ENCODE measurements around the gene COL23A1.
"Not testable (repeated sequence)": the region's sequence is repeated elsewhere in the genome, so short reads cannot be mapped to it uniquely, and the experiment has no call there.

COL23A1 gene

DNA sequence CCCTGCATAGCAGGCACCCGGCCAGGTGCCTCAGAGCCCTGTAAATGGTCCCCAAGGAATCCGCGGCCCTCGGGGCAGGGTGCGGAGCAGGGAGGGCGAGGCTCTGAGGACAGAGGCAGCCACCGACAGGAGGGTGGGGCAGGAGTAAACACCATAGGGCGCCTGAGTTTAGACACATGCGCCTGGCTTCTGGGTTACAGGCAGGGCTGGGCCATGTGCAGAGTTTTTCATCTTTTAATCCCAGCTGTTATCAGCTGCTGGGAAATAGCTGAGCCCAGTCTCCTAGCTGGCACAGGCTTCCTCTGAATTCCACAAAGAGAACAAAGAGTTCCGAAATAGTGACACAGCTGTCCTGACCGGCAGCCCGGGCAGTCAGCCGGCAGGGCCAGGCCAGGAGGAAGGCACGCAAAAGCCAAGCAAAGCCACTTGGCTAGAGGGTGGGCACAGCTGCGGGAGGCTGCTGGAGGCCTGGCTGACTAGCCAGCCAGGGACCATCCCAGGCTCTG lies 258.6 kb downstream of the COL23A1 start:
- DNase-seq, result no peak

DNA sequence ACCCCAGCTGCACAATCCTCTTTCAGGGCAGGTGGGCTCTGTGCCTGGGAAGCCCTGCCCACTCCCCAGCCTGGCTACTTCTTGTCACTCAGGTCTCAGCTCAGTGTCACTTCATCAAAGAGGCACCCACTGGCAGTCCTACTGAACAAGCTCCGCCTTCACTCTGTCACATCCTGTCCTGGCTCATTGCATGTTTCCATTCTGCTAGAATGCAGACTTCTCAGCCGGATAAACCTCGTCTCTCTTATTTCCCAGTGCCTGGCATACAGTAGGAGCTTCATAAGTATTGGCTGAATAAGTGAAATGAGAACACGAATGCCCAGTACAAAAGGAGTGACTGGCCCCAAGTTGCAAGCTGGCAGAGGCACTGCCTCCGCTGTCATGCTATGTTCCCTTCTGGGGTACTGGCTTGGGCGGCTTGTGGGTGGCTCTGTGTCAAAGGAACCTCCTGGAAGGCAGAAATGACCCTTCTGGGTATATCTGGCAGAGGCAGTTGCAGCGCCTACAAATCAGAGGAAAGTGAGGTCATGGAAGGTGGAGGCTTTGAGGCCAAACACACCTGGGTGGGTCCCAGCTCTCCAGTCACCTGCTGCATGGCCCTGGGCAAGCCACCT lies 259.3 kb downstream of the COL23A1 start:
- DNase-seq, result no peak

- no peak for DNase-seq
These were observed 261.1 kb downstream of the COL23A1 start for GRCh38 chr5:178328826-178329730.

DNA sequence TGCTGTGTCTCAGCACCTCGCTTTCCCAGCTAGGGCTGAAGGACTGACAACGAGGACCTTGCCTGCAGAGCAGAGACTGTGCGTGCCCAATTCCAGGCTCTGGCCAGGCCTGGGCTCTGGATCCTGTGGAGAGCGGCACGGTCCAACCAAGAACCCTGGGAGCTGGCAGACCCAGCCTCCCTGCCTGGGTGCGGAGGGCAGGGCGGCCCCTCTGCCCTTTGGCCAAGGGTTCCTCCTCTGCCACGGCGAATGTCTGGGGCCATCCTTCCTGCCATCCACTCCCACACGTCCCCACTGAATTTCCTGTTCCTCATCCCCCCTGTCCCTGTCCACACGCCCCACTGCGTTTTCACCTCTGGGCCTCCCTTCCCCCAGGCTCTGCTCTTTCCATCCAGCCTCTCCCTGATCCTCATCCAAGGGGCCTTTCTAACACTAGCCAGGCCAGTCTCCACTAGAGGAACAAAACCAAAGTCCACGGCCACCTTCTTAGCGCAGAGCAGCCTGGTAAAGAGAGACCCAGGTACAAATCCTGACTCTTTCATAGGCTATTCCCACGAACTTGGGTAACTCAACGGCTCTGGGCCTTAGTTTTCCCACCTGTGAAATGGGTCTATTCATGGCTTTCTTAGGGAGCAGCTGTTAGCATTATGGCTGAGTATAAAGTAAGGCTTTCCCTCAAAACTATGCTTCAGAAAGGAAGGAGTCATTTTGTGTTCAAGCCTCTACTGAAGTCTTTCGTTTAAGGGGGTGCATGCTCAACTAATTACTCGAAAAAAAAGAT lies 262.1 kb downstream of the COL23A1 start:
- no peak for DNase-seq

DNA sequence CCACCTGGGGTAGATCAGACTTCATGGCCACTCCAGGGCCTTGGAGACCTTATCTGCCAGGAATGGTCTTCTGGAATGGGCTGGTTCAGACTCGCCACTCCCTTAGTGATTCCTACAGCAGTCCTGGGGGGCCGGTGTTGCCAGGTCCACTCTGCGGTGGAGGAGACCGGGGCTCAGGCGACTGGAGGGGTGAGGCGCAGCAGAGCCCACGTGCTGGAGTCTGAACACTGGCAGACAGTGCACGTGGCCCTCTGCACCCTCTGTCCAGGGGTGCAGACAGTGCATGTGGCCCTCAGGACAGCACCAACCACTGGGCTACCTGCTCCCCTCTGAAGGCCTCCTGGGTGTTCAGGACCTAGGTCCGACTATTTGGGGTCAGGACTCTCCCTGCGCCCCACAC lies 262.7 kb downstream of the COL23A1 start:
- DNase-seq, result no peak

DNA sequence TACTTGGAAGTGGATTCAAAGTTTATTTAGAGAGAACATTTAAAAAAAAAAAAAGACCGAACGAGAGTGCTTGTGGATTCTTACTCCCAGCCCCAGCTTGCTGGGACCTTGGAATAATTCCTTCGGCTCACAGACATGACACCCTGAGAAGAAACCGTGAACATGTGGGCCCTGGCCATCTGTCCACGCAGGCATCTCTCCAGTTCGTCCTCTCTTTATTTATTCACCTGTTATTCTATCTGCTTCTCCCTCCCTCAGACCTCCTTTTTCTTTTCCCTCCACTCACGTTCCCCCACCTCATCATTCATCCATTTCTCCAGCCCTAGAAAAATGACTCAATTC lies 263.8 kb downstream of the COL23A1 start:
- no peak for DNase-seq

- no peak for DNase-seq
These were observed 264.4 kb downstream of the COL23A1 start for GRCh38 chr5:178325679-178326373.

DNA sequence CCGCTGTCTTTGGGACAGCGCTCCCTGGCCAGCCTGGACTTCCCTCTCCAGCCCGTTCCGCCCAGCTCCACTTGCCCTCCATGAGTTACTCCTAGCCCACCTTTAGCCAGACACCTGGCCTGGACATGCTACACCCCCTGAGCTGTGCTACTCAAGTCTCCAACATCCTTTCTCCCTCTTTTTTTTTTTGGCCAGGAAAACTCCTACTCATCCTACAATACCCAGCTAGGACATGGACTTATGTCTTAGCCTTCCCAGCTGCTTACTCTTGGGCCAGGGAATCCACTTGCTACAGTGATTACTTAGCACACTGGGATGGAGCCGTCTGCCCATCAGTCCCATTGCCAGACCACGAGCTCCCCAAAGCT lies 264.9 kb downstream of the COL23A1 start:
- no peak for DNase-seq

DNA sequence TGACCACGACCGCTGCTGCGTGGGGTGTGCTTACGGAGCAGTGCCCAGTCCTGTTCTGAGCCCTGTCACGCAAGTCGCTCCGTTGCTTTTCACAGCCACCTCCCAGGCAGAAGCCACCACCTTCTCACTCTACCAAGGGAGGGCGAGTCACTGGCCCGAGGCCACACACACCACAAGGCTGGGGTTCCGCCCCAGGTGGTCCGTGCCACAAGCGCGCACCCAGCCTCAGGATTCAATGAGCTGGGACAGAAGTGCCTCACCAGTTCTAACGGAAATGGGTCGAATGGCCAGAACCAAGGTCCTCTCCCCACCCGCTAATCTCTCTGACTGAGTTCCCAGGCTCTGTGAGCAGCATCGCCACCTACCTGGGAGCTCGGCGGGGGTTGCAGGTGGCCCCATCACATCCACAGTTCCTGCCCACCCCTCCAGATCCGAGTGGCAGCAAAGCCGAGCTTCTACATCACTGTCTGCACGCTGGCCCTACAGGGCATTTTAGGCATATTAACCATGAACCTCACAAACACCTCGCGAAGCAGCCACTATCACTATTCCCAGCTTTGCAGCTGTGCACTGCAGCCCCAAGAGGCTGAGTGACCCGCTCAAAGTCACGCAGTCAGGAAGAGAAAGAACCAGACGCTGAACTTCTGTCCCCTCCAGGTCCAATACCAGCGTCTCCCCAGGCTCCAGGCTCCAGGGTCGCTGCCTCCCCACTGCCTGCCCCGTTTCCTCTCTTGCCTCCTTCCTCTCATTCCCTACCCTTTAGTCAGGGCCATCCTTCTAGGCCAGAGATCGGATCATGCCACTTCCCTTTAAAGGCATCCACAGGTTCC lies 265.5 kb downstream of the COL23A1 start:
- DNase-seq, result no peak

GRCh38 chr5:178323961-178324360 lies 266.2 kb downstream of the COL23A1 start:
- no peak for DNase-seq

GRCh38 chr5:178323541-178323865 lies 266.7 kb downstream of the COL23A1 start:
- no peak for DNase-seq

- DNase-seq, result no peak
These were observed 267.3 kb downstream of the COL23A1 start for GRCh38 chr5:178322736-178323540.

DNA sequence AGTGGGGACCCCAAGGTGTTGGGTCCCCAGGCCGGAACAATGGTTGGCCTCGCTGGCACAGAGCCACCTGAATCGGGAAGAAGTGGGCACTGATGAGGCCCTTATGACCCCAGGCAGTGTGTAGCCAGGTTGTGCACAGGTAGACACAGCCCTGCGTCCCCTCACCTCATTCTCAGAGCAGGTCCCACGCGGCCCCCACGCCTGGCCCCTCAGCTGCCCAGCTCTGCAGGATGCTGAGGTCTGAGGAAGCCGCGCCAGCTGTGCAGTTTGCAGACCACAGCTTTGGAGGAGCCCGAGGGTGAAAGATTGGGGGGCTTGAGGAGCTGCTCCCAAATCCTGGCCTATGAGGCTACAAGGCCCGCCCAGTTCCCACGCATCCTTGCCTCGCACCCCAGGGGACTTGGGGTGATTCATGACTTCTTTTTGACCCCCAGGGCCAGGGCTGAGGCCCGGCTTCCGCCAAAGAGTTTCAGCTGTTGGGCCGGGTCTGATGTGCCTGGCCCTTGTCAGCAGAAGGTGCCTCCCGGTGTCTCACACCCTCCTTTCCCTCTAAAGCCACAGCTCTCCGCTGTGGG lies 269.8 kb downstream of the COL23A1 start:
- DNase-seq, result no peak

DNA sequence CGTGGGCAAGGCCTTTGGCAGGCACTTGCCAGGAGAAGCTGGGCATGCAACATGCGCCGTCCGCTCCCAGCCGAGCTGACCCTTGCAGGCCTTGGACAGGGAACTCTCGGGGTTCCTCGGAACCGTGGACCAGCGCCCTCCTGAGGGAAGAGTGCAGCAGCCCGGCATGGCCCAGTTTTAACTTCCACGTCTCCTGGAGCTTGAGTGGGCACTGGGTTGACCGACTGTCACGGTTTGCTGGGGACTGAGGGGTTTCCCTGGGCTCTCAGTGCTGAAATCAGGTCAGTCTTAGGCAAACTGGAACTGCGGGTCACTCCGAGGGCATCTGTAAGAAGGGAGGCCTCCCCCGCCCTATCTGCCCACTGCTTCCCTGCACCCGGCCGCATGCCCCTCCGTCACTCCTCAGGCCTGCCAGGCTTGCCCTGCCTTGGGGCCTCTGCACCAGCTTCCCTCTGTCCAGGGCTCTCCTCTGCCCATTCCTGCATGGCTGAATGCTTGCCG lies 270.6 kb downstream of the COL23A1 start:
- no peak for DNase-seq

GRCh38 chr5:178318893-178319292 lies 271.3 kb downstream of the COL23A1 start:
- no peak for DNase-seq

- no peak for DNase-seq
These were observed 271.8 kb downstream of the COL23A1 start for GRCh38 chr5:178318382-178318781.

DNA sequence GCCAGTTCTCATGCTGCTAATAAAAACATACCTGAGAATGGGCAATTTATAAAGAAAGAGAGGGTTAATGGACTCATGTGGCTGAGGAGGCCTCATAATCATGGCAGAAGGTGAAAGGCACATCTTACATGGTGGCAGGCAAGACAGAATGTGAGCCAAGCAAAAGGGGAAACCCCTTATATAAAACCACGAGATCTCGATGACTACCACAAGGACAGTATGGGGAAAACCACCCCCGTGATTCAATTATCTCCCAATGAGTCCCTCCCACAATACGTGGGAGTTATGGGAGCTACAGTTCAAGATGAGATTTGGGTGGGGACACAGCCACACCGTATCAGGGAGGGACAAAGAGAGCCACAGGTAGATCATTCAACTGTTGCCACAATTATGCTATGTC lies 272.5 kb downstream of the COL23A1 start:
- not testable (repeated sequence) for DNase-seq

GRCh38 chr5:178314961-178315820 lies 275.0 kb downstream of the COL23A1 start:
- no peak for DNase-seq

- no peak for DNase-seq
These were observed 276.0 kb downstream of the COL23A1 start for GRCh38 chr5:178314061-178314660.

All from stimulated activated CD4-positive, alpha-beta T cell treated with anti-CD3 and anti-CD28 coated beads, Interleukin-4, amount 100 ng/mL, for 1 hour (primary cell).